ENCODE data around the gene ACACB.

The ACACB gene

DNA sequence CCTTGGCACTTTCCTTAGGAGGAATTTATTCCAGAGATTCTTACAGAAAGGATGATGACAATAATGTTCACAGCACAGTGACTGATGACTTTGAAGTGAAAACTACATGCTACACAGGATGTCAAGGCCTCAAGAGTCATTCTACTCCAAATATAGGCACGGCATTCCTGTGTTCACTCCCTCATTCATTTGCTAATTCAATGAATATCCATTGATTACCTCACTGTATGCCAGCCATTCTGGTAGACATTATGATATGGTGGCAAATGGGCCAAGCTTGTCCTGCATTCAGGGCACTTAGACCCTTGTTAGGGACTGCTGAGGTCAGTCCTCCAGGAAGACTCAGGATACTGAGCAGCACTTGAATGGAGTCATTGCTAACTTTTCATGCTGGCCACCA, 144.7 kb downstream of the ACACB start:
- DNase-seq = no peak

GRCh38 chr12:109261939-109262338, 145.6 kb downstream of the ACACB start:
- DNase-seq = no peak

DNA sequence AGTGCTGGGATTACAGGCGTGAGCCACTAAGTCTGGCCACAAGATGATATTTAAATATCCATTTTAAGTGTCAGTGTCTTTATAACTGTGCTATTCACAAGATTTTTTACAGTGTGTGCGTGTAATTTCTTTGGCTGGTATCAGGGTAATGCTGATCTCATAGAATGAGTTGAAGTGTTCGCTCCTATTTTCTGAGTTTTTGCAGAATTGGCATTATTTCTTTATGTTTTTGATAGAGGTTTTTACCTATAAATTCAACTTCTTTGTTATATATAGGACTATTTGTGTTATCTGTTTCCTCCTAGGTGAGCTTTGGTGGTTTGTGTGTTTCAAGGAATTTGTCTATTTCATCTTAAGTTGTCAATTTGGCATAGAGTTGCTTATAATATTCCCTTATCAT, 147.1 kb downstream of the ACACB start:
- DNase-seq = no peak

- DNase-seq = peak; percentile 57 to 63
Observed at GRCh38 chr12:109264095-109264942, 147.9 kb downstream of the ACACB start.

- no peak for DNase-seq
Observed at GRCh38 chr12:109264943-109265650, 148.7 kb downstream of the ACACB start.

DNA sequence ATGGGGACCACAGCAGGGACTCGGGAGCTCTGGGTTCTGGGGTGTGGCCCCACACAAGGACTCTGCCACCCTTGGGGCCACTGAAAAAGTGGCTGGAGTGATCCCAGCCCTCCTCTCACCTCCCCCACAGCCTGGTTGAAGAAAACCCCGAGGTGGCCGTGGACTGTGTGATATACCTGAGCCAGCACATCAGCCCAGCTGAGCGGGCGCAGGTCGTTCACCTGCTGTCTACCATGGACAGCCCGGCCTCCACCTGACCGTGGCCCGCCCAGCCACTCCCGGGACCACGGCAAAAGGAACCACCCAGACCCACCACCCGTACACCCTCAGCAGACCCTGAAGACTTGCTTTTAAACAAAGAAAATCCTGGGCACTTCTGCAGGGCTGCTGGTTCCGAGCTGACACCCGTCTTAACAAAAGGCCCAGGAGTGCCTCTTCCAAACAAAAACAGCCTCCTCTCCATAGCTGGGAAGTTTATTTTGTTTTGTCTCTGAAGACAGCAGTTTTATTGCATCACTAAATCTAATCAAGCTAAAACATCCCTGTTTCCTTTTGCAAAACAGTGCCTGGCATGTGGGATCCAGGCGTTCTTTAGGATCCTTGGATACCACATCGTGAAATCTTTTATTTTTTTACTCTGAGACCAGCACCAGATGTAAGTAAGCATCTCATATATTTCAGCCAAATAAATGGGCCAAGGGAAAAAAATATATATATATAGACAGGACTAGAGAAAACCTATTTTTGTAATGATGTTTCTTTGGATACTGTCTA, 149.9 kb downstream of the ACACB start:
- no peak for DNase-seq

GRCh38 chr12:109267361-109267760, 151.0 kb downstream of the ACACB start:
- DNase-seq = no peak

DNA sequence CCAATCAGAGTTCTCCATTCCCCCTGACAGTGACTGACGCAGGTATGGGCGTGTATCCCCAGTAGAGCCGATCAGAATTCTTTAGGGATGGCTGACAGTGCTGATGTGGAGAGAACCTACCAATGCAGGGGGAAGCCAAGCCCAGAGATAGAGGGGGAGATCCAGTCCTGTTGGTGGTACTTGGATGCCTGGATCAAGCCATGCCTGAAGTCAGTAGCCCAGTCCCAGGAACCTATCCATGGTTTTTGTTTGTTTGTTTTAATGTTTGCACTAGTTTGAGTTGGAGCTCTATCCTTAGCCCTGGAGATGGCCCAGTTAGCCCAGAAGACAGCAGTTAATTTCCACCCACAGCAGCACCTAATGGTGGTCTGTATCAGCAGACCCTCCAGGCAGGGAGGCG, 152.5 kb downstream of the ACACB start:
- no peak for DNase-seq

GRCh38 chr12:109269428-109269827, 153.0 kb downstream of the ACACB start:
- no peak for DNase-seq

- DNase-seq = no peak
Observed at GRCh38 chr12:109270494-109270893, 154.1 kb downstream of the ACACB start.

- no peak for DNase-seq
Observed at GRCh38 chr12:109271418-109271817, 155.0 kb downstream of the ACACB start.

DNA sequence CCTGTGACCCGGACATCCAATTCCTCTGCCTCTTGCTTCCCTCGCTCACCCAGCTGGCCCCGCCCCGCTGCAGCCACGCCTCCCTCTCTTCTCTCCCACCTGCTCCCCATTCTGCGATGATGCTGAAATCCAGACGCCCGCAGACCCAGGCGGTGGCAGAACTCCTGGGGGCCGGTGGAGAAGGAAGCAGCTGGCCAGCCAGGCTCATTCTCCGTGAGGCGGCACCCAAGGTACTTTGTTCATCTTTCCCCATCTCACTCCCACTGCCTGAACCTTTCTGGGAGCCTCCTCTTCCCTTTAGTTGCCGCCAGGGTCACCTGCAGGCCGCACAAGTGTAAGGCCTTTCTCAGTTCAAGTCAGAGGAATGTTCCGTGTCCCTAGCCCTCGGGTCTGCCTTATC, 157.0 kb downstream of the ACACB start:
- DNase-seq = no peak

DNA sequence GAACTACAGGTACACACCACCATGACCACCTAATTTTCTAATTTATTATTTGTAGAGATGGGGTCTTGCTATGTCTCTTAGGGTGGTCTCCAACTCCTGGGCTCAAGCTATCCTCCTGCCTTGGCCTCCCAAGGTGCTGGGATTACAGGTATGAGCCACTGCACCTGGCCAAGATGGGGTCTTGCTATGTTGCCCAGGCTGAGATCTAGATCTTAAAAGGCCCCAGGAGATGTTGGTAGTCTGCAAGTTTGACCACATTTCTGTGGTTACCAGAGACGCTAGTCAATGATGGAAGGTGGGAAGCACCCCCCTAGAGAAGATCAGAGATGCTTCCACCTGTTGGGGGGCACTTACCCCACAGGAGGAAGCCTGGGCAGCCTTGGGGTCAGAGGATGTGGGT, 158.0 kb downstream of the ACACB start:
- DNase-seq = no peak

DNA sequence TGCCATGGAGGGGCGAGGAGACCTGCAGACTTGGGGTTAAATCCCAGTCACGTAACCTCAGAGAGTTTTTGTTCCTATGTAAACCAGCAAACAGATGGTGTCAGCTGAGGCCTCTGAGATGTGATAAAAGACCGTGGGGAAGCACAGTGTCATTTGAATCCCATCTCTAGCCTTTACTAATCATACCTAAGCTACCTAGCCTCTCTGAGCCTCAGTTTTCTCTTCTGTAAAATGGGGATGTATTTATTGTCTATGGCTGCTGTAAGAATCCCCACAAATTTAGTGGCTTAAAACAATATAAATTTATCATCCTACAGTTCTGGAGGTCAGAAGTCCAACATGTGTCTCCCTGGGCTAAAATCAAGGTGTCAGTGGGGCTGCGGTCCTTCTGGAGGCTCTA, 158.8 kb downstream of the ACACB start:
- DNase-seq = no peak

DNA sequence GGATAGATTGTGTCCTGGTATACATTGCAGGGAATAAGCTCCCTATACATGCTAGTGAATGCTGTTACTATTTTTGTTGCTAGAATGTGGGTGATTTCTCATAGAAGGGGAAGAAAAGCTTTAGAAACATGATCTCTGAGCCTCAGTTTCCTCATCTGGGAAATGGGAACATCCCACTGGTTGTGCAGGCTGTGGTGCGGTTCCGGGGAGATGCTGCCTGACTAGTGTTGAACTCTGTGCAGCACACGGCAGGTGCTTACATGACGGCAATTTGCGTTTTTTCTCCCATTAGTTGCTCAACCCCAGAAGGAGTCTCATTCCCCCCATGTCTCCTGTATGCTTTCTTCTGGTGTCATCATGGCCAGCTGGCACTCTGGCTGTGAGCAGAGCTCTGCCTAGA, 159.8 kb downstream of the ACACB start:
- no peak for DNase-seq

- no peak for DNase-seq
Observed at GRCh38 chr12:109277255-109277898, 161.0 kb downstream of the ACACB start.

- no peak for DNase-seq
Observed at GRCh38 chr12:109277899-109278762, 161.7 kb downstream of the ACACB start.

GRCh38 chr12:109278912-109279311, 162.5 kb downstream of the ACACB start:
- no peak for DNase-seq

- no peak for DNase-seq
Observed at GRCh38 chr12:109279525-109279924, 163.1 kb downstream of the ACACB start.

DNA sequence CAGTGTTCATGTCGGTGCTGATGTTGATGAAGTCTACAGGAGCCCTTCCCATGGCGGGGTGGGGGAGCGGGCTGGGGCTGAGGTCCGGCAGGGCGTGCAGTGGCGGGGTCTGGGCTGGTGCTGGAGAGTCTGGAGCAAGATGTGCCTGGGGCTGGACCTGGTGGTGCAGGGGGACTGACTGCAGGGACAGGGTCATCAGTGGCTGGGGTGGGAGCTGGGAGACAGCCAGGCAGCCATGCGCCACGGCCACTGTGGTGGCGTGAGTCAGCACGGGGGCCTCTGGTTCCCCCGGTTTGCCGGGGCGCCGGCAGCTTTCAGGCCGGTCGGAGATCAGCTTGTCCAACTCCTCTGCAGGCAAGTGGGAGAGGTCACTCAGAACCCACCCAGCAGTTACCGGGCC, 165.1 kb downstream of the ACACB start:
- no peak for DNase-seq

DNA sequence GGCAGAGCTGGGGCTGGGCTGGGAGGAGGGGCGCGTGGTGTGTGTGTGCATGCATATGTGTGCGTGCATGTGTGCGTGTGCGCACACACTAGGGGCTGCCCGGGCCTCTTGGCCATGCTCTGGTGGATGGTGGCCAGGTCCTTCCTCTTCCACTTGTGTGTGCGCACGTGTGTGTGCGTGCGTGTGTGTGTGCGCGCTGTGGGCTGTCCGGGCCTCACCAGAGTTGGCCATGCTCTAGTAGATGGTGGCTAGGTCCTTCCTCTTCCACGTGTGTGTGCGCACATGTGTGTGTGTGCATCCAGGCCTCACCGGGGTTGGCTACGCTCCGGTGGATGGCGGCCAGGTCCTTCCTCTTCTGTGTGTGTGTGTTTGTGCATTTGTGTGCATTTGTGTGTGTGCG, 168.0 kb downstream of the ACACB start:
- no peak for DNase-seq

- no peak for DNase-seq
Observed at GRCh38 chr12:109286252-109286651, 169.9 kb downstream of the ACACB start.

Measured in stimulated activated CD4-positive, alpha-beta T cell treated with anti-CD3 and anti-CD28 coated beads, Interleukin-2, amount 100 ng/mL, for 48 hours (primary cell).